ENCODE results near the gene WRAP53.
"Not testable (repeated sequence)": the region's sequence is repeated elsewhere in the genome, so short reads cannot be mapped to it uniquely, and the experiment has no call there.

Gene WRAP53

DNA sequence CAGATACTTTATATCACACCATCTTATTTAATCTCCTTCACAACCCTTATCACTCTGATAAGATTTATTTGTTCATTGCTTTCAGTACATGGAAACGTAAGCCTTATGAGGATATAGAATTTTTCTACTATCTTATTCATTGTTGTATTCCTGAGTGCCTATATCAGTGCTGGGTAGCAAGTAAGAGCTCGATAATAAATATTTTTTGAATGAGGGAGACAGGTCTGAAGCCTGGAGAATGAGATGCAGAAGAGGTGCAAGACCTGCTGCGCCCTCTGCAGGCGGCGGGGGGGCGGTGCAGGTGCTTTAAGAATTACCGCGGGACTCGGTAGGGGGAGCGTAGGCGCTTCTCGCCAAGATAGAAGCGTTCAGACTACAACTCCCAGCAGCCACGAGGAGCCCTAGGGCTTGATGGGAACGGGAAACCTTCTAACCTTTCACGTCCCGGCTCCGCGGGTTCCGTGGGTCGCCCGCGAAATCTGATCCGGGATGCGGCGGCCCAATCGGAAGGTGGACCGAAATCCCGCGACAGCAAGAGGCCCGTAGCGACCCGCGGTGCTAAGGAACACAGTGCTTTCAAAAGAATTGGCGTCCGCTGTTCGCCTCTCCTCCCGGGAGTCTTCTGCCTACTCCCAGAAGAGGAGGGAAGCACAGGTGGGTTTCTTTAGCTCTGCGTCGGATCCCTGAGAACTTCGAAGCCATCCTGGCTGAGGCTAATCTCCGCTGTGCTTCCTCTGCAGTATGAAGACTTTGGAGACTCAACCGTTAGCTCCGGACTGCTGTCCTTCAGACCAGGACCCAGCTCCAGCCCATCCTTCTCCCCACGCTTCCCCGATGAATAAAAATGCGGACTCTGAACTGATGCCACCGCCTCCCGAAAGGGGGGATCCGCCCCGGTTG, at the start of gene WRAP53:
WRAP53 (plus strand) TSS at position 570 of the 900 bp plus-strand sequence; CDS start at position 742, 172 bp downstream.
- peak; percentile 73 to 94 for DNase-seq

- DNase-seq: no peak
Observed at GRCh38 chr17:7640783-7641182, 47.5 kb upstream of the WRAP53 start.

- not testable (repeated sequence) for DNase-seq
Observed at GRCh38 chr17:7641635-7642034, 46.6 kb upstream of the WRAP53 start.

- no peak for DNase-seq
Observed at GRCh38 chr17:7644775-7645174, 43.5 kb upstream of the WRAP53 start.

DNA sequence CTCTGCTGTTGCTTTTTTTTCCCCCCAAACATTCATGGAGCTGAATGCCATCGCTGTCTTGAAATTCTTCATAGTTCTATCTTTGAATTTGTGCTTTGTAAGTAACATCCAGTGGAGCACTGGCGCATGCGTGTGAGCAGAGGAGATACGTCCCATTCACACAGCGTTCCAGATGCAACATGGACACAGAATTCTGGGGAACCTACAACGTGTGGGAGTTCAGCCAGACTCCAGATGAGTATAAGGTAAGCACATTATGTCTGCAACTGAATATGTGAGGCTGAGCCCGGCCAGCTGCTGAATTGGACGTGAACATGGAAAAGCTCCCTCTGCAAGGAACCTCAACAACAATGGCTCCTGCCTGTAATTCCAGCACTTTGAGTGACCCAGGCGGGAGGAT, 41.8 kb upstream of the WRAP53 start:
- no peak for DNase-seq

GRCh38 chr17:7647018-7647417, 41.3 kb upstream of the WRAP53 start:
- DNase-seq: no peak

DNA sequence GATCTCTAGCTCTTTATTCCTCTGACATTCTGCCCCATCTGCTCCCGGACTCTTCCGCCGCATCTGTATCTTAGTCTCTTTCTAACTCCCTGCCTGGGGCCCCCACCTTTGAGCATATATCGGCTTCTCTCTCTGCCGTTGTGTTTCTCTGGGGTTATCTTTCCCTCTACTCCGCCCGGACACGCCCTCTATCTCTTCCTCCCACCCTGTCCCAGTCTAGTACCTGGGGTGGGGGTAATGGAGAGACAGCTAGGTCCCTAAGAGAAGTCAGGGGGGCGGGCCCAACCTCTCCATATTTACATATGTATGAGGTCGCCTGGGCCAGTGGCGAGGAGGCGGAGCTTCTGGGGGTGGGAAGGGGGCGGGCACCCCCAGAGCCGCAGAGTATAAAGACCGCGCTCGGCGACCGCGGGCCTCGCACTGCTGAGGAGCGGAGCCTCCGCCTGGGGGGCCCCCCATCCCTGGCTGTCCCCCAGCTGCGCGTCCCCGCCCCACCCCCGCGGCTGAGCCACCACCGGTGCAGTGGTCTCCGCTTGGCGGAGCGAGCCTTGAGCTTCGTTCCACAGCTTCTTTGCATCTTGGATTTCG, 37.7 kb upstream of the WRAP53 start, which contains the start of gene ATP1B2:
ATP1B2 (plus strand) TSS at position 418 of the 588 bp plus-strand sequence. CDS start 593 bp downstream, outside the sequence.
- DNase-seq: peak; percentile 13 to 26

GRCh38 chr17:7651097-7651664, 37.1 kb upstream of the WRAP53 start:
- DNase-seq: no peak

DNA sequence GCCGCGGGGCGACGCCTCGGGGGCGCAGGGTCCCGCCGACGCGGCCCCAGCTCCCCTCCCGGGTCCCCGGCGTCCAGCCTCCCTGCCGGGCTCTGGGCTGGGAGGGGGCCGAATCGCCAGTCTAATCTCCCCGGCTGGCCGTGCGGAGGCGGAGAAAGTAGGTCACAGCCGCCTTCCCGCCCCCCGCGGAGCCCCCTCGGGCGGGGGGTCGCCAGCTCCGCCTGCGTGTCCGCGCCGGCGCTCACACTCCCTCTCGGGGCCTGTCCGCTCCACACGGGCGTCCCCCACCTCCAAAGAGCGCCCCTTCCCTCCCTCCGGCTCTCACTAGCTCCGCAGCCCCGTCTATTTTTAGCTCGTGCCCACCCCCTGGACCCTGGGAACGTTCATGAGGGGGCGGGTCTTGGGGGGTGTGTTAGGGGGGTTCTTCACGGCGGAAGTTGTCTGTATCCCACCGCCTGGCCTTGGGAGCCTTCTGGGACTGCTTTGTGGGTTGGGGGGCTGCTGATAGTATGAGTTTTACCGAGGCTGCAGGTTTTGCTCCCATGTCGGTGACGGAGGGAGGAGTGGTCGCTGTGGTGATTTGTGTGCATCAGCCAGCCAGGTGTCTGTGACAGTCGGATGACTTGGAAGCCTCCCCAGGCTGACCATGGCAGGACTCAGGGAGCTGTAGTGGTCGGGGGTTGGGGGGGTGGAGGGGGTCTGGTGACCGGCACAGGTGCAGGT, 36.5 kb upstream of the WRAP53 start:
- no peak for DNase-seq

DNA sequence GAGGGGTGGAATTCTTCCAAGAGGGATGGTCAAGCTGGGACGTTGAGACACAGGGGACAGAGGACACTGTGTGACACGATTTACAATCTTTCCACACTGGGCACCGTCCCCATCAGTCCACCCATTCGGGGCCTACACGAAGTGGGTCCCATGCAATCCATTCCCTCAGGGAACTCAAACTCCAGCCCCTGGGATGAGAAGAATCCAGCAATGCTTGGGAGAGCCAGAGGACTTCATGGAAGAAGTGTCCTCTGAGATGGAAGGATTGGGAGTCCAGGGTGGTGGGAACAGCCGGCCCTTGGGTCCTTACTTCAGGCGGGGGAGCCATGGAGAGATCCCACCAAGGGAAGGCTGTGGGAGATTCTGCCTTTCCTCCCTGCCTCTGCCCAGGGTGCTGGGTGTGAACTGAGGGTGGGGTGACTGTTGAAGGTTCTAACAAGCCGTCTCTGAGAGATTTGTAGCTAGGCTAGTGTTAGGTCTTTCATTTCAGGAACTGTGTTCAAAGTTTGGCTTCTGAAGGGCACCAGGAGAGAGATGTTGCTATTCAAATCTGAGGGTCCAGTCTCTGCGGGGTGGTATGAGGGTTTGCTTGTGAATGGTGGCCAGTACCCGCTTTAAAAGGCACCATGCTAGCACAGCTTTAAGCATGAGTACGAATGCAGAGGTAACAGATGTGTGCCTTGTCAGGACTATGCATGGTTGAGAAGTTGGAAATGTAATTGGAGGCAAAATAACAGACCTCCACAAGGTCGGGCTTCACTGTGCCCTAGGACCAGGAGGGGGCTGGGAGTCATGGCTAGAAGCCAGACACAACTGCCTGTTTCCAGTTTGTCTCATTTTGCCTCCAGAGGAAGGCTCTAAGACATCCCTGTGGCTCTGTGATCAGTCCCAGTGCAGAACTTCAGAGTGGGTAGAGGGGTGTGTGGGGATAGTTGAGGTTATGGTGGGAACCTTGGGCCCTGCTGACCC, 35.6 kb upstream of the WRAP53 start:
- DNase-seq: no peak

- DNase-seq: no peak
Observed at GRCh38 chr17:7654832-7655540, 33.3 kb upstream of the WRAP53 start.

DNA sequence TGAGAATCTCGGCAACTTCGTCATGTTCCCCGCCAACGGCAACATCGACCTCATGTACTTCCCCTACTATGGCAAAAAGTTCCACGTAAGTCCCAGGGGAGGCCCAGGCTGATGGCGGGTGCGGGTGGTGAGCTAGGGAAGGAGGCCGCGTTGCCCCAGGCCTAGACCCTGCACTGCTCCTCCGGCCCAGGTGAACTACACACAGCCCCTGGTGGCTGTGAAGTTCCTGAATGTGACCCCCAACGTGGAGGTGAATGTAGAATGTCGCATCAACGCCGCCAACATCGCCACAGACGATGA, 32.8 kb upstream of the WRAP53 start:
- no peak for DNase-seq

GRCh38 chr17:7656958-7657609, 31.2 kb upstream of the WRAP53 start:
- DNase-seq: no peak

GRCh38 chr17:7667656-7668406, 20.4 kb upstream of the WRAP53 start:
- DNase-seq: no peak

DNA sequence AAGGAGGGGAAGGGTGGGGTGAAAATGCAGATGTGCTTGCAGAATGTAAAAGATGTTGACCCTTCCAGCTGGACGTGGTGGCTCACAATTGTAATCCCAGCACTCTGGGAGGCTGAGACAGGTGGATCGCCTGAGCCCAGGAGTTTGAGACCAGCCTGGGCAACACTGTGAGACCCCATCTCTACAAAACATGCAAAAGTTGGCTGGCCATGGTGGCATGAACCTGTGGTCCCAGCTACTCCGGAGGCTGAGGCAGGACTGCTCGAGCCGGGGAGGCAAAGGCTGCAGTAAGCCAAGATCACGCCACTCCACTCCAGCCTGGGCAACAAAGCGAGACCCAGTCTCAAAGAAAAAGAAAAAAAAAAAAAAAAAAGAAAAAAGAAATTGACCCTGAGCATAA, 19.8 kb upstream of the WRAP53 start:
- DNase-seq: no peak

GRCh38 chr17:7673239-7673638, 15.0 kb upstream of the WRAP53 start:
- peak in 1 of 2 donors; percentile 2 for DNase-seq

GRCh38 chr17:7674934-7675333, 13.3 kb upstream of the WRAP53 start:
- DNase-seq: no peak

- no peak for DNase-seq
Observed at GRCh38 chr17:7676533-7676932, 11.7 kb upstream of the WRAP53 start.

- no peak for DNase-seq
Observed at GRCh38 chr17:7677388-7678067, 10.7 kb upstream of the WRAP53 start.
